ENCODE results near the gene PPP1CA.

DNA sequence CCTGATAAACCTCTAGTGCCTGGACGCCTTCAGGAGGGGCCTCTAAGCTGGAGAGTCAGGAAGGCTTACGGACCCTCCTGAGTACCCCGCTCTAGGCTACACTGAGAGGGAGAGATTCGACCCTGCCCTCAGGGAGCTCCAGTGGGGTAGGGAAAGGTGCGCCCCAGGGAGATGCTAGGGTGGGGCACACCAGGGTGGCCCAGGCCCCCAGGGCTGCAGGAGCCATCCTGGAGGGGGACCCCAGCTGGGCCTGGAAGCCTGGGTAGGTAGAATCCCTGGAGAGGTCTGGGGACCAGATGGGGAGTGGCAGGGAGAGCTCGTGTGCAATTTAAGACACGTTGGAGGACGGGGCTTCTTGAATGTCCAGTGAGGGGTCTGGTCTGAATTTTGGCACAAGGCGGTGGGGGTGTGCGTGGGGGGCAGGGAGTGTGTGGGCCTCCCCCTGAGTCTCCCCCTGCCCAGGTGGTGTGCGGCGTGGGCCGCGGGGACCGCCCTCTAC lies 18.5 kb upstream of the PPP1CA start:
- TF ChIP-seq, protein P1, sequence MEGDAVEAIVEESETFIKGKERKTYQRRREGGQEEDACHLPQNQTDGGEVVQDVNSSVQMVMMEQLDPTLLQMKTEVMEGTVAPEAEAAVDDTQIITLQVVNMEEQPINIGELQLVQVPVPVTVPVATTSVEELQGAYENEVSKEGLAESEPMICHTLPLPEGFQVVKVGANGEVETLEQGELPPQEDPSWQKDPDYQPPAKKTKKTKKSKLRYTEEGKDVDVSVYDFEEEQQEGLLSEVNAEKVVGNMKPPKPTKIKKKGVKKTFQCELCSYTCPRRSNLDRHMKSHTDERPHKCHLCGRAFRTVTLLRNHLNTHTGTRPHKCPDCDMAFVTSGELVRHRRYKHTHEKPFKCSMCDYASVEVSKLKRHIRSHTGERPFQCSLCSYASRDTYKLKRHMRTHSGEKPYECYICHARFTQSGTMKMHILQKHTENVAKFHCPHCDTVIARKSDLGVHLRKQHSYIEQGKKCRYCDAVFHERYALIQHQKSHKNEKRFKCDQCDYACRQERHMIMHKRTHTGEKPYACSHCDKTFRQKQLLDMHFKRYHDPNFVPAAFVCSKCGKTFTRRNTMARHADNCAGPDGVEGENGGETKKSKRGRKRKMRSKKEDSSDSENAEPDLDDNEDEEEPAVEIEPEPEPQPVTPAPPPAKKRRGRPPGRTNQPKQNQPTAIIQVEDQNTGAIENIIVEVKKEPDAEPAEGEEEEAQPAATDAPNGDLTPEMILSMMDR (IDR thresholded peaks at IDR 0.05): no peak
- no peak for TF ChIP-seq POLR2A (IDR thresholded peaks at IDR 0.05)
